ENCODE measurements around the gene CASTOR2.
"Not testable (repeated sequence)": the region's sequence is repeated elsewhere in the genome, so short reads cannot be mapped to it uniquely, and the experiment has no call there.

DNA sequence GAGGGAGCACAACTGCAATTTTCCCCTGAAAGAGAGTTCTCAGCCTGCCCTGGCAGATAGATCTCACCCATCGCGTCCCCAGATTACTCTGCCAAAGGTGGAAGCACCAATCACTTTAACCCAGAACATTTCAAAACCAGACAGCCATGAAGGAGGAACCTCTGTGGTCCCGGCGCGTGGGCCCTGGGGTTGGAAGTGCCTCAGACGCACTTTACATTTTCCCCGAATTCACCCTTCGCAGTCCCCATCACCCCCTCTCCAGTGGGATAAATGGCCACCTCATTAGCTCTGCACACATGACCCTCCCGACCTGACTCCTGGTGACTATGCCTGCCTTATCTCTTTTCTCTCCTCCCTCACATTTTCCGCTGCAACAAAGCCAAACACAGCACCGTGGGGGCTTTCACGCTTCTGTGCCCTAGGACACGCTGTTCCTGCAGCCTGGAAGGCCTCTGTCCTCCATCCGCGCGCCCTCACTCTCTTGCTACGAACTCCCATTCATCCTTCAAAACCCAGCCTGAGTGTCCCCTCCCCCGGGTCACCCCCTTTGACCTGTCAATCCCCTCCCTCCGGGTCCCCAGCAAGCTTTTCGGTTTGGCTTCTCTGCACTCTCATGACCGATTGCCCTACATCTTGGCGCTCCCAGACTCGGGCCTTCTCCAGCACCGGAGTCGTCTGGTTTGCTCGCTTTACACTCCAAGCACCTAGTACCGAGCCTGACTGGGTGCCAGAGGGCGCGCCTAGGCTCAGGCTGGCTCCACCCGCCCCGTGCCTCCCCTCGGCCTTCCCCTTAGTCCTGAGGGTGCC is 598 bp upstream of the CASTOR2 start:
- not testable (repeated sequence) for TF ChIP-seq SUZ12 (IDR thresholded peaks at IDR 0.05; ENCODE audit: extremely low read depth, insufficient read depth, insufficient read length); YY1 (IDR thresholded peaks at IDR 0.05; ENCODE audit: insufficient read depth, insufficient read length)

Measured in NT2/D1 (cell line).